NCI-H460 (cell line): ENCODE results near the gene HSPA12B. TPM values are rescaled to one million over a fixed set of nuclear protein-coding genes. Genes with fewer than 3 reads are reported as not detected.
A peak's percentile ranks its signal among the peaks of the same experiment; 100 is the strongest.

Source experiments
- DNase-seq: peaks from one replicate; pipeline ENCODE4 v3.0.0-alpha.2; 2016; ENCODE audit warnings: low read depth; ENCODE audit errors: extremely low read depth
- total RNA-seq: library from RNA; depleted of rRNA; stranded (reverse); fragments of >200 nt; shearing (Covaris generic); gene quantifications from 2 replicates; pipeline ENCODE4 v1.2.3, GENCODE V29; 2014

HSPA12B gene
- total RNA-seq, 1 experiment from 2014 or later = not detected

- DNase-seq = no peak
Observed at GRCh38 chr20:3747471-3747870, 15.0 kb downstream of the HSPA12B start.

GRCh38 chr20:3748073-3748472 lies 15.6 kb downstream of the HSPA12B start:
- no peak for DNase-seq

GRCh38 chr20:3749087-3749688 lies 16.7 kb downstream of the HSPA12B start:
- DNase-seq = no peak

- peak; percentile 37 for DNase-seq
Observed at GRCh38 chr20:3749689-3750531, 17.4 kb downstream of the HSPA12B start.

GRCh38 chr20:3751305-3751674 lies 18.8 kb downstream of the HSPA12B start:
- DNase-seq = no peak

- DNase-seq = peak; percentile 12
Observed at GRCh38 chr20:3751675-3752385, 19.3 kb downstream of the HSPA12B start.

GRCh38 chr20:3752386-3752759 lies 19.9 kb downstream of the HSPA12B start:
- no peak for DNase-seq

- peak; percentile 54 for DNase-seq
Observed at GRCh38 chr20:3753098-3753497, 20.6 kb downstream of the HSPA12B start.

GRCh38 chr20:3753501-3754275 lies 21.2 kb downstream of the HSPA12B start:
- DNase-seq = no peak

- DNase-seq = no peak
Observed at GRCh38 chr20:3754276-3754630, 21.8 kb downstream of the HSPA12B start.

- DNase-seq = no peak
Observed at GRCh38 chr20:3755269-3755668, 22.8 kb downstream of the HSPA12B start.

- no peak for DNase-seq
Observed at GRCh38 chr20:3755814-3756480, 23.5 kb downstream of the HSPA12B start.

- DNase-seq = no peak
Observed at GRCh38 chr20:3757268-3757667, 24.8 kb downstream of the HSPA12B start.

- DNase-seq = no peak
Observed at GRCh38 chr20:3758566-3758965, 26.1 kb downstream of the HSPA12B start.

- no peak for DNase-seq
Observed at GRCh38 chr20:3759316-3759823, 26.9 kb downstream of the HSPA12B start.

GRCh38 chr20:3759884-3760283 lies 27.4 kb downstream of the HSPA12B start:
- no peak for DNase-seq

- no peak for DNase-seq
Observed at GRCh38 chr20:3760655-3761348, 28.3 kb downstream of the HSPA12B start.

- no peak for DNase-seq
Observed at GRCh38 chr20:3763671-3764601, 31.5 kb downstream of the HSPA12B start.

GRCh38 chr20:3764659-3765058 lies 32.2 kb downstream of the HSPA12B start:
- no peak for DNase-seq
